GM13976 (cell line): Measurements from ENCODE around the gene PKIG.

Source experiments
- DNase-seq: peaks from one replicate; pipeline ENCODE4 v3.0.0; 2012; ENCODE audit warnings: low spot score
- CTCF ChIP-seq: IDR thresholded peaks from 2 replicates; pipeline ENCODE4 v1.5.1; 2012; ENCODE audit warnings: borderline replicate concordance, mild to moderate bottlenecking; ENCODE audit not compliant: insufficient read depth; ENCODE audit errors: extremely low read depth, missing control alignments, control extremely low read depth
- in situ Hi-C: fragments of 300-500 bp; cut with MboI; formaldehyde crosslinking; loops from one replicate; pipeline ENCODE4 v1.12.0; 2022; ENCODE audit warnings: low sequenced_read_pairs, mixed read lengths, inconsistent platforms; ENCODE audit not compliant: unreplicated experiment

The PKIG gene

GRCh38 chr20:44620030-44620429 lies 37.7 kb downstream of the PKIG start:
- no peak for TF ChIP-seq CTCF
- in situ Hi-C loops, result no loop called here
- no peak for DNase-seq

GRCh38 chr20:44621325-44621724 lies 38.9 kb downstream of the PKIG start:
- no peak for TF ChIP-seq CTCF
- DNase-seq, result no peak
- in situ Hi-C loops, result no loop called here

GRCh38 chr20:44621939-44622338 lies 39.6 kb downstream of the PKIG start:
- DNase-seq, result no peak
- in situ Hi-C loops, result no loop called here
- TF ChIP-seq CTCF, result no peak

GRCh38 chr20:44622501-44623270 lies 40.3 kb downstream of the PKIG start:
- no peak for TF ChIP-seq CTCF
- in situ Hi-C loops, result no loop called here
- no peak for DNase-seq

GRCh38 chr20:44624152-44624551 lies 41.8 kb downstream of the PKIG start:
- in situ Hi-C loops, result no loop called here
- DNase-seq, result no peak
- TF ChIP-seq CTCF, result no peak

- no peak for TF ChIP-seq CTCF
- in situ Hi-C loops, result no loop called here
- no peak for DNase-seq
Observed at GRCh38 chr20:44624743-44625271, 42.4 kb downstream of the PKIG start.
